BJ (cell line): ENCODE results near the gene TTC7B. TPM values are rescaled to one million over a fixed set of nuclear protein-coding genes. Genes with fewer than 3 reads are reported as not detected.

ENCODE experiments used
- CTCF ChIA-PET: fragments of 350-600 bp; formaldehyde crosslinking; extraction: SDS; loops from one replicate; lab custom pipeline; 2021; ENCODE audit warnings: antibody characterized with exemption, inconsistent platforms; lab: Yijun Ruan, JAX
- POLR2A ChIA-PET: fragments of 300-600 bp; sonication (Branson Sonifier 250); formaldehyde crosslinking; extraction: SDS; loops from one replicate; lab custom pipeline; 2021; ENCODE audit warnings: antibody characterized with exemption; lab: Charles Lee
- DNase-seq: peaks from one replicate; pipeline ENCODE4 v3.0.0-alpha.2; 2011; ENCODE audit warnings: low read depth
- H3K27me3 ChIP-seq: 2 replicates; pipeline ENCODE4 v1.6.0; 2011; ENCODE audit warnings: low read length; ENCODE audit not compliant: control insufficient read depth, insufficient read depth
- H3K36me3 ChIP-seq: 2 replicates; pipeline ENCODE4 v1.5.1; 2011; ENCODE audit warnings: low read length; ENCODE audit not compliant: control insufficient read depth, insufficient read depth
- H3K4me3 ChIP-seq: 2 replicates; pipeline ENCODE4 v1.5.1; 2011; ENCODE audit warnings: low read depth, mild to moderate bottlenecking, control low read depth, low read length
- CTCF ChIP-seq: IDR thresholded peaks from 2 replicates; pipeline ENCODE4 v1.5.1; 2011; ENCODE audit warnings: low read depth, mild to moderate bottlenecking, control low read depth, inconsistent platforms, low read length, moderate library complexity; ENCODE audit not compliant: insufficient read depth
- polyA plus RNA-seq: library from polyadenylated mRNA; depleted of rRNA; stranded (reverse); fragments of >200 nt; gene quantifications from 2 replicates; pipeline ENCODE4 v1.2.3, GENCODE V29; 2011

Gene TTC7B
- polyA plus RNA-seq, 1 experiment = 46.9 TPM

GRCh38 chr14:90505531-90505930, 310.7 kb downstream of the TTC7B start:
- CTCF ChIA-PET = no interaction called here
- TF ChIP-seq CTCF = no peak
- H3K4me3 ChIP-seq = no peak overlapping the region
- DNase-seq = no peak
- H3K27me3 ChIP-seq = no peaks in the 10 kb centered on the region
- H3K36me3 ChIP-seq = no peaks in the 10 kb centered on the region
- POLR2A ChIA-PET = no interaction called here

GRCh38 chr14:90504643-90505042, 311.6 kb downstream of the TTC7B start:
- TF ChIP-seq CTCF = no peak
- Histone ChIP-seq H3K27me3 (no peaks in the 10 kb centered on the region), H3K4me3 (no peak overlapping the region), H3K36me3 (no peaks in the 10 kb centered on the region)
- no peak for DNase-seq
- CTCF ChIA-PET = no interaction called here
- POLR2A ChIA-PET = no interaction called here

GRCh38 chr14:90503582-90503981, 312.6 kb downstream of the TTC7B start:
- CTCF ChIA-PET = interaction anchor here (1.5 kb wide), 1 partner anchor 78 kb away, joined by 3 read pairs; no protein-coding TSS in a partner anchor
- no peak for TF ChIP-seq CTCF

GRCh38 chr14:90502760-90503159, 313.5 kb downstream of the TTC7B start:
- no peak for DNase-seq
- no peak for TF ChIP-seq CTCF
- Histone ChIP-seq H3K36me3 (no peaks in the 10 kb centered on the region), H3K27me3 (no peaks in the 10 kb centered on the region; the same call in 1 of the 2 replicates), H3K4me3 (no peak overlapping the region)
- ChIA-PET CTCF (interaction anchor here (1.5 kb wide), 1 partner anchor 77 kb away, joined by 3 read pairs; no protein-coding TSS in a partner anchor), POLR2A (no interaction called here)

More at GRCh38 chr14:90503582-90503981, 312.6 kb downstream of the TTC7B start:
- Histone ChIP-seq H3K4me3 (no peak overlapping the region), H3K27me3 (no peaks in the 10 kb centered on the region; the same call in 1 of the 2 replicates), H3K36me3 (no peaks in the 10 kb centered on the region)
- POLR2A ChIA-PET = no interaction called here
- DNase-seq = no peak

- CTCF ChIA-PET = no interaction called here
- DNase-seq = no peak
- H3K27me3 ChIP-seq = no peaks in the 10 kb centered on the region; the same call in 1 of the 2 replicates
- H3K36me3 ChIP-seq = no peaks in the 10 kb centered on the region
- POLR2A ChIA-PET = no interaction called here
- TF ChIP-seq CTCF = no peak
- no peak overlapping the region for H3K4me3 ChIP-seq
These were observed 315.4 kb downstream of the TTC7B start for GRCh38 chr14:90500665-90501370.
